Left ventricle myocardium inferior (tissue), 1 donor: ENCODE results near the gene PEX5L. TPM values are rescaled to one million over a fixed set of nuclear protein-coding genes. Genes with fewer than 3 reads are reported as not detected.

Source experiments
- DNase-seq: peaks from one replicate; pipeline ENCODE4 v3.0.0-alpha.2; 2020
- H3K27ac ChIP-seq: fragments of 200-600 bp; replicated peaks from 2 replicates; pipeline ENCODE4 v1.8.0; 2021
- H3K27me3 ChIP-seq: fragments of 200-600 bp; 2 replicates; pipeline ENCODE4 v1.8.0; 2021; ENCODE audit warnings: low read depth
- H3K36me3 ChIP-seq: fragments of 200-600 bp; 2 replicates; pipeline ENCODE4 v1.8.0; 2021
- H3K4me1 ChIP-seq: fragments of 200-600 bp; 2 replicates; pipeline ENCODE4 v1.8.0; 2021
- H3K4me3 ChIP-seq: fragments of 200-600 bp; 2 replicates; pipeline ENCODE4 v1.8.0; 2021; ENCODE audit warnings: mild to moderate bottlenecking, moderate library complexity
- H3K9me3 ChIP-seq: fragments of 200-600 bp; replicated peaks from 2 replicates; pipeline ENCODE4 v1.8.0; 2021
- CTCF ChIP-seq: fragments of 200-600 bp; IDR thresholded peaks from 2 replicates; pipeline ENCODE4 v1.8.0; 2021; ENCODE audit warnings: antibody characterized with exemption, mild to moderate bottlenecking, borderline replicate concordance
- intact Hi-C: fragments of 100-400 bp; cut with micrococcal nuclease; formaldehyde crosslinking; loops from one replicate; pipeline ENCODE4 v1.11.0; 2022
- total RNA-seq: library from RNA; stranded (reverse); fragmentation: NEBNext Ultra II Directional; extraction: Animal tissue kit (Norgen Biotek cat#: 25700); gene quantifications from one replicate; pipeline ENCODE4 v1.2.1, GENCODE V29; 2021
- donor health status: DM: no; HTN: yes; CAD: no; lungs with severe emphysema.

PEX5L gene
- total RNA-seq, 1 donor from 2014 or later = 0.41 TPM

GRCh38 chr3:179867961-179868360 lies 168.8 kb downstream of the PEX5L start:
- no peak for TF ChIP-seq CTCF

GRCh38 chr3:179865861-179866505 lies 170.8 kb downstream of the PEX5L start:
- H3K9me3 ChIP-seq = no peaks in the 10 kb centered on the region
- TF ChIP-seq CTCF = no peak

More at GRCh38 chr3:179867961-179868360, 168.8 kb downstream of the PEX5L start:
- H3K36me3 ChIP-seq = no peaks in the 10 kb centered on the region
- H3K4me1 ChIP-seq = no peaks in the 10 kb centered on the region
- H3K9me3 ChIP-seq = no peaks in the 10 kb centered on the region
- H3K27ac ChIP-seq = no peak overlapping the region
- no peaks in the 10 kb centered on the region for H3K27me3 ChIP-seq
- DNase-seq = no peak
- intact Hi-C loops = no loop called here
- H3K4me3 ChIP-seq = no peak overlapping the region

GRCh38 chr3:179861953-179862352 lies 174.8 kb downstream of the PEX5L start:
- H3K9me3 ChIP-seq = no peaks in the 10 kb centered on the region
- no peak overlapping the region for H3K27ac ChIP-seq
- intact Hi-C loops = no loop called here
- H3K4me3 ChIP-seq = no peak overlapping the region
- H3K4me1 ChIP-seq = no peaks in the 10 kb centered on the region
- DNase-seq = no peak
- no peaks in the 10 kb centered on the region for H3K36me3 ChIP-seq
- no peak for TF ChIP-seq CTCF
- H3K27me3 ChIP-seq = no peaks in the 10 kb centered on the region

More at GRCh38 chr3:179865861-179866505, 170.8 kb downstream of the PEX5L start:
- no peak overlapping the region for H3K4me3 ChIP-seq
- no peaks in the 10 kb centered on the region for H3K36me3 ChIP-seq
- intact Hi-C loops = no loop called here
- no peak overlapping the region for H3K27ac ChIP-seq
- no peaks in the 10 kb centered on the region for H3K4me1 ChIP-seq
- H3K27me3 ChIP-seq = no peaks in the 10 kb centered on the region
- no peak for DNase-seq

- no peak for TF ChIP-seq CTCF
- Histone ChIP-seq H3K27me3 (no peaks in the 10 kb centered on the region), H3K36me3 (no peaks in the 10 kb centered on the region), H3K9me3 (no peaks in the 10 kb centered on the region), H3K4me1 (no peaks in the 10 kb centered on the region), H3K27ac (no peak overlapping the region), H3K4me3 (no peak overlapping the region)
- no peak for DNase-seq
- intact Hi-C loops = no loop called here
Measured at GRCh38 chr3:179861292-179861691, 175.4 kb downstream of the PEX5L start.

- no peak for TF ChIP-seq CTCF
- H3K27me3 ChIP-seq = no peaks in the 10 kb centered on the region
- H3K36me3 ChIP-seq = no peaks in the 10 kb centered on the region
- no peaks in the 10 kb centered on the region for H3K9me3 ChIP-seq
- DNase-seq = no peak
- H3K4me3 ChIP-seq = no peak overlapping the region
- H3K27ac ChIP-seq = no peak overlapping the region
- intact Hi-C loops = no loop called here
- H3K4me1 ChIP-seq = no peaks in the 10 kb centered on the region
Measured at GRCh38 chr3:179860275-179861107, 176.2 kb downstream of the PEX5L start.
